Neuronal stem cell (in vitro differentiated cells): ENCODE data around the gene MORN3. TPM values are rescaled to one million over a fixed set of nuclear protein-coding genes. Genes with fewer than 3 reads are reported as not detected.
A peak's percentile ranks its signal among the peaks of the same experiment; 100 is the strongest.

Experiments used
- DNase-seq: peaks from one replicate; pipeline ENCODE4 v3.0.0-alpha.2; 2013; ENCODE audit warnings: low spot score
- H2AFZ ChIP-seq: one replicate; pipeline ENCODE4 v1.6.1; 2013; ENCODE audit warnings: mild to moderate bottlenecking, low read length, inconsistent platforms
- H2AK5ac ChIP-seq: 2 replicates; pipeline ENCODE4 v1.6.1; 2013; ENCODE audit warnings: low read depth, mild to moderate bottlenecking, inconsistent platforms, low read length, moderate library complexity, mixed read lengths
- H2BK120ac ChIP-seq: 2 replicates; pipeline ENCODE4 v1.6.1; 2013; ENCODE audit warnings: low read depth, mild to moderate bottlenecking, inconsistent platforms, low read length, moderate library complexity, mixed read lengths
- H2BK12ac ChIP-seq: one replicate; pipeline ENCODE4 v1.6.1; 2013; ENCODE audit warnings: low read length, inconsistent platforms
- H2BK15ac ChIP-seq: 2 replicates; pipeline ENCODE4 v1.6.1; 2013; ENCODE audit warnings: mild to moderate bottlenecking, low read length, inconsistent platforms, mixed read lengths
- H2BK5ac ChIP-seq: one replicate; pipeline ENCODE4 v1.6.1; 2013; ENCODE audit warnings: inconsistent platforms, mild to moderate bottlenecking, low read length, moderate library complexity
- H3K14ac ChIP-seq: one replicate; pipeline ENCODE4 v1.6.1; 2013; ENCODE audit warnings: low read length, inconsistent platforms
- H3K18ac ChIP-seq: 2 replicates; pipeline ENCODE4 v1.6.1; 2013; ENCODE audit warnings: low read length, inconsistent platforms
- H3K23ac ChIP-seq: 2 replicates; pipeline ENCODE4 v1.6.1; 2013; ENCODE audit warnings: low read depth, mild to moderate bottlenecking, mixed read lengths, low read length, inconsistent platforms; ENCODE audit not compliant: poor library complexity
- H3K27ac ChIP-seq: replicated peaks from 3 replicates; pipeline ENCODE4 v1.5.1; 2013; ENCODE audit warnings: low read length, inconsistent platforms
- H3K27me3 ChIP-seq, 3 experiments: 2 replicates each; pipeline ENCODE4 v1.6.1; 2013; ENCODE audit warnings: low read length in 3 of 3, mild to moderate bottlenecking in 2 of 3, inconsistent platforms in 1 of 3, low read depth in 1 of 3, mixed read lengths in 1 of 3, moderate library complexity in 1 of 3; ENCODE audit not compliant: control insufficient read depth in 3 of 3, insufficient read depth in 3 of 3
- H3K36me3 ChIP-seq, 2 donors: replicated peaks in 1 of 2; 2 replicates each; pipeline ENCODE4 v1.6.1; 2013; ENCODE audit warnings: low read length in 2 of 2; ENCODE audit not compliant: control insufficient read depth in 2 of 2, insufficient read depth in 2 of 2
- H3K4ac ChIP-seq: 2 replicates; pipeline ENCODE4 v1.6.1; 2013; ENCODE audit warnings: inconsistent platforms, mild to moderate bottlenecking, low read length, moderate library complexity
- H3K4me1 ChIP-seq, 2 donors: 1 replicate in 1 of 2; 2 replicates in 1 of 2; pipeline ENCODE4 v1.6.1; 2013; ENCODE audit warnings: low read length in 2 of 2, low read depth in 1 of 2; ENCODE audit not compliant: control insufficient read depth in 2 of 2, insufficient read depth in 1 of 2
- H3K4me2 ChIP-seq: one replicate; pipeline ENCODE4 v1.6.1; 2013; ENCODE audit warnings: mild to moderate bottlenecking, low read length, inconsistent platforms; ENCODE audit not compliant: insufficient read depth, poor library complexity, severe bottlenecking
- H3K4me3 ChIP-seq, 2 donors: 2 replicates each; pipeline ENCODE4 v1.5.1; 2013; ENCODE audit warnings: low read length in 2 of 2, mild to moderate bottlenecking in 2 of 2, inconsistent platforms in 1 of 2, moderate library complexity in 1 of 2
- H3K79me1 ChIP-seq: one replicate; pipeline ENCODE4 v1.6.1; 2013; ENCODE audit warnings: low read depth, mild to moderate bottlenecking, inconsistent platforms, low read length, moderate library complexity
- H3K9ac ChIP-seq: one replicate; pipeline ENCODE4 v1.6.1; 2013; ENCODE audit warnings: mild to moderate bottlenecking, low read depth, low read length, inconsistent platforms; ENCODE audit not compliant: poor library complexity
- H3K9me3 ChIP-seq, 2 donors: replicated peaks in 1 of 2; 2 replicates each; pipeline versions ENCODE3 to v1.6.1; 2013; ENCODE audit warnings: low read length in 2 of 2, mild to moderate bottlenecking in 2 of 2, inconsistent platforms in 1 of 2, low read depth in 1 of 2, mixed read lengths in 1 of 2, moderate library complexity in 1 of 2; ENCODE audit not compliant: control insufficient read depth in 2 of 2, insufficient read depth in 1 of 2
- H4K8ac ChIP-seq: one replicate; pipeline ENCODE4 v1.6.1; 2013; ENCODE audit warnings: low read depth, mild to moderate bottlenecking, inconsistent platforms, low read length, moderate library complexity
- H4K91ac ChIP-seq: one replicate; pipeline ENCODE4 v1.6.1; 2013; ENCODE audit warnings: low read length, low read depth, mild to moderate bottlenecking, inconsistent platforms; ENCODE audit not compliant: poor library complexity
- WGBS, 2 donors: extraction: QIAGEN DNeasy Blood & Tissue Kit; methylation state at CpG; one replicate each; pipeline ENCODE4 v1.1.7; 2013; ENCODE audit warnings: missing lambda C conversion rate in 2 of 2, mixed read lengths in 1 of 2; ENCODE audit not compliant: insufficient read length in 2 of 2, insufficient replicate concordance in 1 of 2; ENCODE audit errors: extremely low coverage in 2 of 2; 5-methylcytosine and 5-hydroxymethylcytosine counted together
- small RNA-seq: library from polyadenylated mRNA; stranded (forward); fragments of <200 nt; extraction: miRNeasy Mini kit (QIAGEN cat#:217004); gene quantifications from one replicate; pipeline ENCODE3, GENCODE V24; 2013; ENCODE audit not compliant: insufficient read depth

The MORN3 gene

GRCh38 chr12:121600702-121601336 lies 68.6 kb downstream of the MORN3 start:
- H4K91ac ChIP-seq = no peak overlapping the region
- WGBS, 2 donors = no CpG with 5 or more reads among the region's 6 CpGs
- no peaks in the 10 kb centered on the region for H3K79me1 ChIP-seq
- no peak overlapping the region for H2BK120ac ChIP-seq
- H2BK5ac ChIP-seq = no peak overlapping the region
- no peaks in the 10 kb centered on the region for H3K9me3 ChIP-seq
- no peak for DNase-seq
- H4K8ac ChIP-seq = no peak overlapping the region
- no peak overlapping the region for H3K4ac ChIP-seq
- no peak overlapping the region for H3K4me3 ChIP-seq
- no peak overlapping the region for H2BK15ac ChIP-seq
- peaks cover 10 to 22% of the 10 kb centered on the region in 2 donors for H3K36me3 ChIP-seq
- H2AK5ac ChIP-seq = no peak overlapping the region
- no peak overlapping the region for H3K23ac ChIP-seq
- no peak overlapping the region for H3K4me2 ChIP-seq
- H3K27ac ChIP-seq = no peak overlapping the region
- no peak overlapping the region for H2AFZ ChIP-seq
- H3K27me3 ChIP-seq = no peaks in the 10 kb centered on the region
- peak overlapping the region; percentile 71 for H3K18ac ChIP-seq
- H3K9ac ChIP-seq = no peak overlapping the region
- no peak overlapping the region for H2BK12ac ChIP-seq
- H3K4me1 ChIP-seq = no peaks in the 10 kb centered on the region
- no peak overlapping the region for H3K14ac ChIP-seq

Small RNA genes lying within 50 kb of the gene (small RNA-seq; reads per million reads assigned to genes)
- gene RNU6-1004P = not detected
